Immature natural killer cell (primary cell): ENCODE data around the gene CDC20. TPM values are rescaled to one million over a fixed set of nuclear protein-coding genes. Genes with fewer than 3 reads are reported as not detected.

Experiments
- DNase-seq, 3 donors: peaks; one replicate each; pipeline ENCODE4 v3.0.0; 2022; ENCODE audit warnings: mixed read lengths in 1 of 3
- H3K27ac Mint-ChIP-seq, 6 donors: one replicate each; pipeline ENCODE4 v1.8.0; 2020; ENCODE audit warnings: mixed read lengths in 6 of 6, mild to moderate bottlenecking in 5 of 6, inconsistent platforms in 4 of 6, moderate library complexity in 3 of 6
- H3K27me3 Mint-ChIP-seq, 3 donors: one replicate each; pipeline ENCODE4 v1.8.0; 2020 to 2021; ENCODE audit warnings: low read depth in 3 of 3, mild to moderate bottlenecking in 3 of 3, mixed read lengths in 3 of 3, moderate library complexity in 3 of 3, inconsistent platforms in 1 of 3
- H3K36me3 Mint-ChIP-seq, 3 donors: one replicate each; pipeline ENCODE4 v1.8.0; 2020; ENCODE audit warnings: mixed read lengths in 3 of 3, inconsistent platforms in 2 of 3, mild to moderate bottlenecking in 2 of 3
- H3K4me1 Mint-ChIP-seq, 2 donors: one replicate each; pipeline ENCODE4 v1.8.0; 2020; ENCODE audit warnings: inconsistent platforms in 2 of 2, mild to moderate bottlenecking in 2 of 2, mixed read lengths in 2 of 2, moderate library complexity in 1 of 2
- H3K4me3 Mint-ChIP-seq, 5 donors: one replicate each; pipeline ENCODE4 v1.8.0; 2020; ENCODE audit warnings: mild to moderate bottlenecking in 5 of 5, mixed read lengths in 5 of 5, inconsistent platforms in 3 of 5, moderate library complexity in 3 of 5
- H3K9me3 Mint-ChIP-seq, 6 donors: one replicate each; pipeline ENCODE4 v1.8.0; 2020; ENCODE audit warnings: mild to moderate bottlenecking in 6 of 6, mixed read lengths in 6 of 6, inconsistent platforms in 4 of 6, moderate library complexity in 3 of 6
- polyA plus RNA-seq, 3 donors: library from polyadenylated mRNA; unstranded; fragments of 300-500 nt; fragmentation: Illumina TruSeq; gene quantifications; one replicate each; pipeline ENCODE4 v1.2.3, GENCODE V29; 2021

Gene CDC20
- polyA plus RNA-seq, 3 donors from 2014 or later: 0.69 to 4.0 (median 3.0) TPM

DNA sequence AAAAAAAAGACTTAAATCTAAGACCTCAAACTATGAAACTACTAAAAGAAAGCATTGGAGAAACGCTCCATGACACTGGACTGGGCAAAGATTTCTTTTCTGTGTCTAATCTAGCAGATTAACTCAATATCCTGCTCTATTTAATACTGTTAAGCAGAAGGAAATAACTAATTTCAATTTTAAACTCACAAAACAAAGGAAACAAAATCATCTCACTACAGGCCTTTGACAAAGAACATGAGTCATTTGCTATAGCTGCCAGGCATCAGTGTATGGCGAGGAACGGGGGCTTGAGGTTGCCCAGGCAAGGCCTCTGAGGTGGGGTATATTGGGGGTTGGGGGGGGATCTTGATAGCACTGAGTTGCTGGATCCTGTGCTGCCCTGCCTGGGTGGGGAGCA is 51.8 kb downstream of the CDC20 start:
- Mint-ChIP-seq H3K27me3 (peaks cover 0 to 3% (median 0%) of the 10 kb centered on the region in 3 donors), H3K27ac (no peak overlapping the region), H3K4me3 (no peak overlapping the region), H3K4me1 (no peaks in the 10 kb centered on the region), H3K36me3 (peaks cover 22 to 33% (median 31%) of the 10 kb centered on the region in 3 donors), H3K9me3 (no peaks in the 10 kb centered on the region)
- no peak for DNase-seq

Other genes starting within 250 kb of the CDC20 start
- 10 to 100 TPM; 52.8 to 61.7 (median 57.6) TPM for gene EBNA1BP2, start 186.7 kb upstream of the CDC20 start, polyA plus RNA-seq
- gene CFAP57, start 186.7 kb upstream of the CDC20 start, polyA plus RNA-seq: not detected
- 1 to 10 TPM in 1 of 3 donors, under 1 TPM in 1, not detected in 1; 0.53 to 3.7 TPM for gene TMEM125, start 89.0 kb upstream of the CDC20 start, polyA plus RNA-seq
- gene C1orf210, start 73.4 kb upstream of the CDC20 start, polyA plus RNA-seq: not detected
- gene TIE1, start 58.0 kb upstream of the CDC20 start, polyA plus RNA-seq: 1 to 10 TPM; 8.8 to 9.2 (median 8.8) TPM
- gene MPL, start 21.2 kb upstream of the CDC20 start, polyA plus RNA-seq: under 1 TPM in 1 of 3 donors, not detected in 2; 0.57 TPM
- 100 to 1,000 TPM in 2 of 3 donors, 10 to 100 TPM in 1; 99.8 to 189 (median 113) TPM for gene ELOVL1, start 9.0 kb downstream of the CDC20 start, polyA plus RNA-seq
- 10 to 100 TPM; 24.8 to 43.3 (median 31.4) TPM for gene MED8, start 30.8 kb downstream of the CDC20 start, polyA plus RNA-seq
- gene SZT2, start 30.9 kb downstream of the CDC20 start, polyA plus RNA-seq: 1 to 10 TPM; 3.4 to 8.3 (median 4.5) TPM
- gene HYI, start 95.0 kb downstream of the CDC20 start, polyA plus RNA-seq: 1 to 10 TPM; 1.6 to 8.3 (median 4.5) TPM
- not detected for gene PTPRF, start 171.9 kb downstream of the CDC20 start, polyA plus RNA-seq